Neuronal stem cell (in vitro differentiated cells): ENCODE data around the gene SLC12A3.

Source experiments
- DNase-seq: peaks from one replicate; pipeline ENCODE4 v3.0.0-alpha.2; 2013; ENCODE audit warnings: low spot score
- H2AFZ ChIP-seq: one replicate; pipeline ENCODE4 v1.6.1; 2013; ENCODE audit warnings: mild to moderate bottlenecking, low read length, inconsistent platforms
- H2AK5ac ChIP-seq: 2 replicates; pipeline ENCODE4 v1.6.1; 2013; ENCODE audit warnings: low read depth, mild to moderate bottlenecking, inconsistent platforms, low read length, moderate library complexity, mixed read lengths
- H2BK120ac ChIP-seq: 2 replicates; pipeline ENCODE4 v1.6.1; 2013; ENCODE audit warnings: low read depth, mild to moderate bottlenecking, inconsistent platforms, low read length, moderate library complexity, mixed read lengths
- H2BK12ac ChIP-seq: one replicate; pipeline ENCODE4 v1.6.1; 2013; ENCODE audit warnings: low read length, inconsistent platforms
- H2BK15ac ChIP-seq: 2 replicates; pipeline ENCODE4 v1.6.1; 2013; ENCODE audit warnings: mild to moderate bottlenecking, low read length, inconsistent platforms, mixed read lengths
- H2BK5ac ChIP-seq: one replicate; pipeline ENCODE4 v1.6.1; 2013; ENCODE audit warnings: inconsistent platforms, mild to moderate bottlenecking, low read length, moderate library complexity
- H3K14ac ChIP-seq: one replicate; pipeline ENCODE4 v1.6.1; 2013; ENCODE audit warnings: low read length, inconsistent platforms
- H3K18ac ChIP-seq: 2 replicates; pipeline ENCODE4 v1.6.1; 2013; ENCODE audit warnings: low read length, inconsistent platforms
- H3K23ac ChIP-seq: 2 replicates; pipeline ENCODE4 v1.6.1; 2013; ENCODE audit warnings: low read depth, mild to moderate bottlenecking, mixed read lengths, low read length, inconsistent platforms; ENCODE audit not compliant: poor library complexity
- H3K27ac ChIP-seq: replicated peaks from 3 replicates; pipeline ENCODE4 v1.5.1; 2013; ENCODE audit warnings: low read length, inconsistent platforms
- H3K27me3 ChIP-seq, 3 experiments: 2 replicates each; pipeline ENCODE4 v1.6.1; 2013; ENCODE audit warnings: low read length in 3 of 3, mild to moderate bottlenecking in 2 of 3, inconsistent platforms in 1 of 3, low read depth in 1 of 3, mixed read lengths in 1 of 3, moderate library complexity in 1 of 3; ENCODE audit not compliant: control insufficient read depth in 3 of 3, insufficient read depth in 3 of 3
- H3K36me3 ChIP-seq, 2 donors: replicated peaks in 1 of 2; 2 replicates each; pipeline ENCODE4 v1.6.1; 2013; ENCODE audit warnings: low read length in 2 of 2; ENCODE audit not compliant: control insufficient read depth in 2 of 2, insufficient read depth in 2 of 2
- H3K4ac ChIP-seq: 2 replicates; pipeline ENCODE4 v1.6.1; 2013; ENCODE audit warnings: inconsistent platforms, mild to moderate bottlenecking, low read length, moderate library complexity
- H3K4me1 ChIP-seq, 2 donors: 1 replicate in 1 of 2; 2 replicates in 1 of 2; pipeline ENCODE4 v1.6.1; 2013; ENCODE audit warnings: low read length in 2 of 2, low read depth in 1 of 2; ENCODE audit not compliant: control insufficient read depth in 2 of 2, insufficient read depth in 1 of 2
- H3K4me2 ChIP-seq: one replicate; pipeline ENCODE4 v1.6.1; 2013; ENCODE audit warnings: mild to moderate bottlenecking, low read length, inconsistent platforms; ENCODE audit not compliant: insufficient read depth, poor library complexity, severe bottlenecking
- H3K4me3 ChIP-seq, 2 donors: 2 replicates each; pipeline ENCODE4 v1.5.1; 2013; ENCODE audit warnings: low read length in 2 of 2, mild to moderate bottlenecking in 2 of 2, inconsistent platforms in 1 of 2, moderate library complexity in 1 of 2
- H3K79me1 ChIP-seq: one replicate; pipeline ENCODE4 v1.6.1; 2013; ENCODE audit warnings: low read depth, mild to moderate bottlenecking, inconsistent platforms, low read length, moderate library complexity
- H3K9ac ChIP-seq: one replicate; pipeline ENCODE4 v1.6.1; 2013; ENCODE audit warnings: mild to moderate bottlenecking, low read depth, low read length, inconsistent platforms; ENCODE audit not compliant: poor library complexity
- H3K9me3 ChIP-seq, 2 donors: replicated peaks in 1 of 2; 2 replicates each; pipeline versions ENCODE3 to v1.6.1; 2013; ENCODE audit warnings: low read length in 2 of 2, mild to moderate bottlenecking in 2 of 2, inconsistent platforms in 1 of 2, low read depth in 1 of 2, mixed read lengths in 1 of 2, moderate library complexity in 1 of 2; ENCODE audit not compliant: control insufficient read depth in 2 of 2, insufficient read depth in 1 of 2
- H4K8ac ChIP-seq: one replicate; pipeline ENCODE4 v1.6.1; 2013; ENCODE audit warnings: low read depth, mild to moderate bottlenecking, inconsistent platforms, low read length, moderate library complexity
- H4K91ac ChIP-seq: one replicate; pipeline ENCODE4 v1.6.1; 2013; ENCODE audit warnings: low read length, low read depth, mild to moderate bottlenecking, inconsistent platforms; ENCODE audit not compliant: poor library complexity
- WGBS, 2 donors: extraction: QIAGEN DNeasy Blood & Tissue Kit; methylation state at CpG; one replicate each; pipeline ENCODE4 v1.1.7; 2013; ENCODE audit warnings: missing lambda C conversion rate in 2 of 2, mixed read lengths in 1 of 2; ENCODE audit not compliant: insufficient read length in 2 of 2, insufficient replicate concordance in 1 of 2; ENCODE audit errors: extremely low coverage in 2 of 2; 5-methylcytosine and 5-hydroxymethylcytosine counted together

The SLC12A3 gene

DNA sequence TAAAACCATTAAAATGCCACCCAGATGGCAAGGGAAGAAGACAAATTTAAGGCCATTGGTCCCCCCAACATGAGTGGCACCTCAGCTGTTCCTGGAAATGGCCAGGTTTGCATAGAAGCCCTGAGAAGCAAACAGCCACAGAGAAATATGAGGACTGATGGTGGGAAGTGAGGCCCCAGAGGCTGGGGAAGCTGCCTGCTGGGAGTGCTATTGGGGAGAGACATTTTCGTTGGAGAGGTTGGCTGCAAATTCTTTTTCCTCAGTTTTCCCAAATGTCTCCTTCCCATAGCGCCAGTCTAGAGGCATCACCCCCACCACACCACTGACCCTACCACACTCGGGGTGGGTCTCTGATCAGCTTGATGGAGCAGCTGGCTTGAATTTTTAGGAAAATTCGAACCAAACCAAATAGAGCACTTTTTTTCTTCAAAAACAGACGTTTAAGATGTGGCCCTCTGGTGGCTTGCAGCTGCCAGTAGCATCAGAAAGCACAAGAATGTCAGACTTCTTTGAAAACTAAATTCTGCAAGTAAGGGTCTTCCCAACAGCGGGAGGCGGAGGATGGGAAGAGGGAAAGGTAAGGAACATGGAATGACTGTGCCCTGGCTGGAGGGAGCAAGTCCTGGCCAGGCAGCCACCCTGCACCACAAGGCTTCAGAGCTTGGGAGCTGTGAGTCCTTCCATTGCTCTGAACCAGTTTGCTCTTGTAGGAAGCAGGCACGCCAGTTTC lies 13.2 kb upstream of the SLC12A3 start:
- Histone ChIP-seq H3K4me2 (no peak overlapping the region), H4K91ac (no peak overlapping the region), H2AK5ac (no peak overlapping the region), H3K4me3 (no peak overlapping the region), H4K8ac (no peak overlapping the region), H3K27me3 (no peaks in the 10 kb centered on the region), H2BK12ac (no peak overlapping the region), H3K9ac (no peak overlapping the region), H3K36me3 (no peaks in the 10 kb centered on the region), H2AFZ (no peak overlapping the region), H3K4me1 (peaks cover 10 to 16% of the 10 kb centered on the region in 2 donors), H2BK15ac (no peak overlapping the region), H3K79me1 (no peaks in the 10 kb centered on the region), H2BK120ac (no peak overlapping the region), H3K14ac (no peak overlapping the region), H3K18ac (no peak overlapping the region), H3K4ac (no peak overlapping the region), H3K9me3 (peaks cover 0 to 3% of the 10 kb centered on the region in 2 donors), H2BK5ac (no peak overlapping the region), H3K23ac (no peak overlapping the region), H3K27ac (no peak overlapping the region)
- WGBS, 2 donors: no CpG with 5 or more reads among the region's 8 CpGs
- DNase-seq: no peak

DNA sequence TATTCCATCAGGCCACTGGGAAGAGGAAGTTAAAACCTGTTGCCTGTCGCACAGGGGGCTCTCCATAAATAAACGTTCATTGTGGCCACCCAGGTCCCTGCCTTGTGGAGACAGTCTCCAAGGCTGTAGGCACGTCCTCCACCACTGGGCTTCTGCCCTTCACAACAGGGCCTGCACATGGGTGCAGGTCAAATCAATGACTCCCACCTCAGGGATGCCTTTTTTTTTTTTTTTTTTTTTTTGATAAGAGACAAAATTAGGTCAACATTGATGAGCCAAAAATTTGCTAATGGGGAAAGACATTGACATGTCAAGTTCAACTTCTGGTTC lies 12.6 kb upstream of the SLC12A3 start:
- H4K91ac ChIP-seq: no peak overlapping the region

DNA sequence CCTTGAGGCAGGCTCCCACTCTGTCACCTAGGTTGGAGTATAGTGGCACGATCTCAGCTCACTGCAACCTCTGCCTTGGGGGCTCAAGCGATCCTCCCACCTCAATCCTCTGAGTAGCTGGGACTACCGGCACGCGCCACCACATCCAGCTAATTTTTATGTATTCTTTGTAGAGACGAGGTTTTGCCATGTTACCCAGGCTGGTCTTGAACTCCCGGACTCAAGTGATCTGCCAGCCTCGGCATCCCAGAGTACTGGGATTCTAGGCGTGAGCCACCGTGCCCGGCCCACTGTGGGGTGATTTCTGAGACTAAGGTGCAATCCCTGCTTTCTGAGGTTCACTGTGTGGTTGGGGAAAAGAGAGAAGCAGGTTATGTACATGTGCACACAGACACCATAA lies 12.0 kb upstream of the SLC12A3 start:
- Histone ChIP-seq H3K23ac (no peak overlapping the region), H2BK12ac (no peak overlapping the region), H3K27ac (no peak overlapping the region), H3K9ac (no peak overlapping the region), H3K9me3 (peaks cover 0 to 3% of the 10 kb centered on the region in 2 donors), H3K79me1 (no peaks in the 10 kb centered on the region), H3K4me1 (peaks cover 10 to 16% of the 10 kb centered on the region in 2 donors), H4K91ac (no peak overlapping the region), H3K18ac (no peak overlapping the region), H2AK5ac (no peak overlapping the region), H2AFZ (no peak overlapping the region), H3K36me3 (no peaks in the 10 kb centered on the region), H3K4me2 (no peak overlapping the region), H2BK5ac (no peak overlapping the region), H3K27me3 (no peaks in the 10 kb centered on the region), H3K4me3 (no peak overlapping the region), H3K14ac (no peak overlapping the region), H3K4ac (no peak overlapping the region), H2BK120ac (no peak overlapping the region), H4K8ac (no peak overlapping the region), H2BK15ac (no peak overlapping the region)
- no CpG with 5 or more reads among the region's 11 CpGs for WGBS, 2 donors
- no peak for DNase-seq

More for the DNA sequence above, 12.6 kb upstream of the SLC12A3 start:
- H3K79me1 ChIP-seq: no peaks in the 10 kb centered on the region
- H3K23ac ChIP-seq: no peak overlapping the region
- no peak overlapping the region for H3K9ac ChIP-seq
- no peak for DNase-seq
- no peak overlapping the region for H3K14ac ChIP-seq
- no peak overlapping the region for H3K27ac ChIP-seq
- no peak overlapping the region for H3K4ac ChIP-seq
- H3K9me3 ChIP-seq: peaks cover 0 to 3% of the 10 kb centered on the region in 2 donors
- no peak overlapping the region for H3K18ac ChIP-seq
- no peak overlapping the region for H2BK5ac ChIP-seq
- no peak overlapping the region for H2BK15ac ChIP-seq
- WGBS, 2 donors: no CpG with 5 or more reads among the region's 3 CpGs
- no peak overlapping the region for H2BK120ac ChIP-seq
- no peak overlapping the region for H2AFZ ChIP-seq
- no peaks in the 10 kb centered on the region for H3K27me3 ChIP-seq
- H2BK12ac ChIP-seq: no peak overlapping the region
- H4K8ac ChIP-seq: no peak overlapping the region
- no peak overlapping the region for H3K4me3 ChIP-seq
- no peak overlapping the region for H3K4me2 ChIP-seq
- no peak overlapping the region for H2AK5ac ChIP-seq
- H3K36me3 ChIP-seq: no peaks in the 10 kb centered on the region
- peaks cover 10 to 16% of the 10 kb centered on the region in 2 donors for H3K4me1 ChIP-seq

DNA sequence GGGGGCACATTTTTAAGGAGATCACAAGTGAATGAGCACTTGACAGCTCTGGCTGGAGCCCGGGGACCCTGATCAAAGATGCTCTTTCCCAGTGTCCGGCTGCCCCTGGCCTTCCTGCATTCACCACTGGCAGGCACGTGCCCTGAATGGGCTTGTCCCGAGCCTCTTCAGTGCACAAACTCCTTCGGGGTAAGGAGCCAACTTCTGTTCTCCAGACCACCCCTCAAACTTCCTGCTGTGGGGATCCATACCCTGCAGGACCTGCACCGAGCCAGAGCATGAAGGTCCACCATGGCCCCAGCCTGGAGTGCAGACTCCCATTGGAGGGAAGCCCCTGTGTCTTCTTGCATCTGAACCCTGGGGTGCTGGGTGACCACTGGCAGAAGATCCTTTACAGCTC lies 9.8 kb upstream of the SLC12A3 start:
- Histone ChIP-seq H2BK5ac (no peak overlapping the region), H4K91ac (no peak overlapping the region), H3K4me2 (no peak overlapping the region), H3K4me1 (peaks cover 0 to under 1% of the 10 kb centered on the region in 2 donors), H3K4me3 (no peak overlapping the region), H2BK120ac (no peak overlapping the region), H2BK12ac (no peak overlapping the region), H3K79me1 (no peaks in the 10 kb centered on the region), H3K23ac (no peak overlapping the region), H3K9ac (no peak overlapping the region), H3K4ac (no peak overlapping the region), H4K8ac (no peak overlapping the region), H3K14ac (no peak overlapping the region), H3K36me3 (no peaks in the 10 kb centered on the region), H3K9me3 (peaks cover 0 to 3% of the 10 kb centered on the region in 2 donors), H3K27ac (no peak overlapping the region), H2BK15ac (no peak overlapping the region), H3K18ac (no peak overlapping the region), H2AFZ (no peak overlapping the region), H3K27me3 (peaks cover 0 to 5% (median 0%) of the 10 kb centered on the region in 3 experiments), H2AK5ac (no peak overlapping the region)
- no peak for DNase-seq
- WGBS, 2 donors: no CpG with 5 or more reads among the region's 6 CpGs
